ENCODE data around the gene TMEM253. TPM values are rescaled to one million over a fixed set of nuclear protein-coding genes. Genes with fewer than 3 reads are reported as not detected.

TMEM253 gene
- total RNA-seq, 4 donors from 2014 or later = 0.39 to 1.0 TPM; not detected in 2

DNA sequence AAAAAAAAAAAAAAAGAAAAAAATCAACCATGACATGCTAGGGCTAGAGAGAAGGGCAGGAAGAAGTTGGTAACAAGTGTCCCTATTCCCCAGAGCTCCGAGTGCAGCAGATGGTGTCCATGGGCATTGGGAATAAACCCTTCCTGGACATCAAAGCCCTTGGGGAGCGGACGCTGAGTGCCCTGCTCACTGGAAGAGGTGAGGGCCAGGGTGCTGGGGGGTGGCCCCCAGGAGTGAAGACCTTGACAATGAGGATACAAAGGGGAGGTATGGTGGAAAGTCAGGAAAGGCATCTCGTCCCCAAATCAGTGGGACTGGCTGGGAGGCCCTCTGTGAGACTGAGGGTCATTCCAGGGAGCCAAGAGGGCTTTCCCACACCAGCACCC, 14.0 kb upstream of the TMEM253 start:
- H3K4me3 ChIP-seq (ENCODE audit: low read depth, poor library complexity, severe bottlenecking) = no peak overlapping the region
- intact Hi-C loops (cut with DNase I; ENCODE audit: low total_unique reads) = no loop called here
- TF ChIP-seq POLR2A (IDR thresholded peaks at IDR 0.05) = no peak
- TF ChIP-seq, protein P1, sequence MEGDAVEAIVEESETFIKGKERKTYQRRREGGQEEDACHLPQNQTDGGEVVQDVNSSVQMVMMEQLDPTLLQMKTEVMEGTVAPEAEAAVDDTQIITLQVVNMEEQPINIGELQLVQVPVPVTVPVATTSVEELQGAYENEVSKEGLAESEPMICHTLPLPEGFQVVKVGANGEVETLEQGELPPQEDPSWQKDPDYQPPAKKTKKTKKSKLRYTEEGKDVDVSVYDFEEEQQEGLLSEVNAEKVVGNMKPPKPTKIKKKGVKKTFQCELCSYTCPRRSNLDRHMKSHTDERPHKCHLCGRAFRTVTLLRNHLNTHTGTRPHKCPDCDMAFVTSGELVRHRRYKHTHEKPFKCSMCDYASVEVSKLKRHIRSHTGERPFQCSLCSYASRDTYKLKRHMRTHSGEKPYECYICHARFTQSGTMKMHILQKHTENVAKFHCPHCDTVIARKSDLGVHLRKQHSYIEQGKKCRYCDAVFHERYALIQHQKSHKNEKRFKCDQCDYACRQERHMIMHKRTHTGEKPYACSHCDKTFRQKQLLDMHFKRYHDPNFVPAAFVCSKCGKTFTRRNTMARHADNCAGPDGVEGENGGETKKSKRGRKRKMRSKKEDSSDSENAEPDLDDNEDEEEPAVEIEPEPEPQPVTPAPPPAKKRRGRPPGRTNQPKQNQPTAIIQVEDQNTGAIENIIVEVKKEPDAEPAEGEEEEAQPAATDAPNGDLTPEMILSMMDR (IDR thresholded peaks at IDR 0.05) = no peak
- 82 to 86% methylated on average over 4 of the region's 4 CpGs for WGBS, 2 donors
- DNase-seq (ENCODE audit: low spot score in 2 of 2) = no peak

- TF ChIP-seq, protein P1 (IDR thresholded peaks at IDR 0.05) = no peak
- TF ChIP-seq POLR2A (IDR thresholded peaks at IDR 0.05) = no peak
- intact Hi-C loops (cut with DNase I; ENCODE audit: low total_unique reads) = no loop called here
- 41 to 54% methylated on average over 13 to 19 of the region's 19 CpGs for WGBS, 2 donors
- DNase-seq (ENCODE audit: low spot score in 2 of 2) = peak in 1 of 2 donors; percentile 80
- no peak overlapping the region for H3K4me3 ChIP-seq (ENCODE audit: low read depth, poor library complexity, severe bottlenecking)
Observed at GRCh38 chr14:21087294-21088091, 13.4 kb upstream of the TMEM253 start.

DNA sequence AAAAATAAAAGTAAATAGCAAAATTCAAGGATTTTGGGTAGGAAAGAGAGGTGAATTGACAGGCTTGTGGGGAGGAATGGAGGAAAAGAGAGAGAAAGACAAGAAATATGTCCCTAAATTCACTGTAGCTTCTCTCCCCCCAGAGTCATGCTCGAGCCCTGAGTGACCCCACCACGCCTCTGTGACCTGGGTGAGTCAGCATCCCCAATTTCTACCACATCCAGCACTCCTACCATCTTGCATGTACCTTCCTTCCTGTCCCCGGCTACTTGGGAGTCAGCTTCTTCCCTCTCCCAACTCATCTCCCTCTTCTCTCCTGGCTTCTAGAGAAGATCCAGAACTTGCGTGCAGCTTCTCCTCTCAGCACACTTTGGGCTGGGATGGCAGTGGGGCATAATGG, 12.2 kb upstream of the TMEM253 start:
- no peak overlapping the region for H3K4me3 ChIP-seq (ENCODE audit: low read depth, poor library complexity, severe bottlenecking)
- no peak for DNase-seq (ENCODE audit: low spot score in 2 of 2)
- TF ChIP-seq, protein P1 (IDR thresholded peaks at IDR 0.05) = no peak
- TF ChIP-seq POLR2A (IDR thresholded peaks at IDR 0.05) = no peak
- WGBS, 2 donors = 75 to 86% methylated on average over 4 of the region's 4 CpGs
- intact Hi-C loops (cut with DNase I; ENCODE audit: low total_unique reads) = no loop called here

DNA sequence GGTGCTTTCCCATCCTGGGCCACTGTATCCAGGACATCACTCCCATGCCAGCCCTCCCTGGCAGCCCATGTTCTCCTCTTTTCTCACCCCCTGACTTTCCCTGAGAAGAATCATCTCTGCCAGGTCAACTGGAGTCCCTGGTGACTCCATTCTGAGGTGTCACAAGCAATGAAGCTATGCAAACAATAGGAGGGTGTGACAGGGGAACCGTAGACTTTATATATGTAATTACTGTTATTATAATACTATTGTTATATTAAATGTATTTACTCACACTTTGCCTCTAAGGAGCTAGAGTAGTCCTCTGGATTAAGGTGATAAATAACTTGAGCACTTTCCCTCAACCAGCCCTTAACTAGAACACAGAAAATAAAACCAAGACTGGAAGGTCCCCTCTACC, 11.6 kb upstream of the TMEM253 start:
- no peak for DNase-seq (ENCODE audit: low spot score in 2 of 2)
- H3K4me3 ChIP-seq (ENCODE audit: low read depth, poor library complexity, severe bottlenecking) = no peak overlapping the region
- intact Hi-C loops (cut with DNase I; ENCODE audit: low total_unique reads) = no loop called here
- no peak for TF ChIP-seq POLR2A (IDR thresholded peaks at IDR 0.05)
- TF ChIP-seq, protein P1 (IDR thresholded peaks at IDR 0.05) = no peak
- 34 to 46% methylated on average over 1 of the region's 1 CpG for WGBS, 2 donors

DNA sequence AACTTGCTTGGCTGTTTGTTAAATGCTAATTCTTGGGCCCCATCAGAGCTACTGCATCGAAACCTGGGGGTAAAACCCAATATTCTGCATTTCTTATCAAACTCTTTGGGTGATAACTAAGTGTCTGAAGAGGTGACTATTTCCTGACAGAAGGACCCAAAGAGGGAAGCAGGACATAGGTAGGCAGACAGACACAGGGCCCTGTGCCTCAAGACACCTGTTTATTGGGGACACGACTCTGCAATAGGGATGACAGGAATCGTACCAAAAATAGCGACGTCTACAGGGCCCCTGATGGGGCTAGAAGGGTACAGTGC, 11.0 kb upstream of the TMEM253 start:
- no peak for TF ChIP-seq POLR2A (IDR thresholded peaks at IDR 0.05)
- TF ChIP-seq, protein P1 (IDR thresholded peaks at IDR 0.05) = no peak
- 83 to 86% methylated on average over 5 of the region's 5 CpGs for WGBS, 2 donors

More for the DNA sequence above, 11.0 kb upstream of the TMEM253 start:
- intact Hi-C loops (cut with DNase I; ENCODE audit: low total_unique reads) = loop anchor here (10.0 kb wide), 1 partner anchor 75 kb away; no protein-coding TSS in a partner anchor
- H3K4me3 ChIP-seq (ENCODE audit: low read depth, poor library complexity, severe bottlenecking) = no peak overlapping the region
- no peak for DNase-seq (ENCODE audit: low spot score in 2 of 2)

Data from lower leg skin (tissue), 4 donors.